Measurements from ENCODE around the gene OR5D13. TPM values are rescaled to one million over a fixed set of nuclear protein-coding genes. Genes with fewer than 3 reads are reported as not detected.

The OR5D13 gene
- total RNA-seq, 1 experiment from 2014 or later, result not detected

- TF ChIP-seq CTCF (IDR thresholded peaks at IDR 0.05; ENCODE audit: unreplicated experiment), result no peak
- H3K27ac Mint-ChIP-seq (ENCODE audit: low read depth, unreplicated experiment), result no peak within 1 kb of the TSS
- no peaks in the 10 kb centered on the region for H3K36me3 Mint-ChIP-seq (ENCODE audit: insufficient read depth, unreplicated experiment)
- ChIA-PET CTCF (no interaction called here), POLR2A (no interaction called here)
- intact Hi-C loops (cut with micrococcal nuclease), result no loop called here
- no peaks in the 10 kb centered on the region for H3K27me3 Mint-ChIP-seq (ENCODE audit: insufficient read depth, unreplicated experiment)
- peaks cover 33% of the 10 kb centered on the region for H3K9me3 Mint-ChIP-seq (ENCODE audit: unreplicated experiment)
- no TSS peak for BruUV-seq (replicated peaks)
- no peak for DNase-seq (ENCODE audit: unreplicated experiment)
- H3K4me1 Mint-ChIP-seq (ENCODE audit: insufficient read depth, unreplicated experiment), result no peaks in the 10 kb centered on the region
- H3K4me3 Mint-ChIP-seq (ENCODE audit: unreplicated experiment), result no peak within 1 kb of the TSS
Measured at GRCh38 chr11:55819330-55819729, 46.1 kb downstream of the OR5D13 start, which contains the start of gene OR5D18. Gene OR5D18 (plus strand): TSS chr11:55819630. CDS start chr11:55819630, 0 bp downstream.

Other genes with a start within 250 kb of the OR5D13 start
- not detected in 2 replicates for gene OR4C15, start 219.0 kb upstream of the OR5D13 start, total RNA-seq (2022)
- not detected in 2 replicates for gene OR4C16, start 201.3 kb upstream of the OR5D13 start, total RNA-seq (2022)
- not detected in 2 replicates for gene OR4C11, start 165.8 kb upstream of the OR5D13 start, total RNA-seq (2022)
- gene OR4P4, start 138.3 kb upstream of the OR5D13 start, total RNA-seq (2022), result not detected in 2 replicates
- not detected in 2 replicates for gene OR4S2, start 125.1 kb upstream of the OR5D13 start, total RNA-seq (2022)
- not detected in 2 replicates for gene OR4C6, start 111.2 kb upstream of the OR5D13 start, total RNA-seq (2022)
- not detected in 2 replicates for gene OR5D14, start 22.1 kb downstream of the OR5D13 start, total RNA-seq (2022)
- gene OR5L1, start 37.9 kb downstream of the OR5D13 start, total RNA-seq (2022), result not detected in 2 replicates
- gene OR5D18, start 46.2 kb downstream of the OR5D13 start, total RNA-seq (2022), result not detected in 2 replicates
- gene OR5L2, start 53.8 kb downstream of the OR5D13 start, total RNA-seq (2022), result not detected in 2 replicates
- not detected in 2 replicates for gene OR5D16, start 65.3 kb downstream of the OR5D13 start, total RNA-seq (2022)
- not detected in 2 replicates for gene TRIM51, start 109.9 kb downstream of the OR5D13 start, total RNA-seq (2022)
- gene OR5W2, start 141.1 kb downstream of the OR5D13 start, total RNA-seq (2022), result not detected in 2 replicates
- gene OR5I1, start 163.0 kb downstream of the OR5D13 start, total RNA-seq (2022), result not detected in 2 replicates
- not detected in 2 replicates for gene OR10AG1, start 196.5 kb downstream of the OR5D13 start, total RNA-seq (2022)
- not detected in 2 replicates for gene OR5F1, start 221.2 kb downstream of the OR5D13 start, total RNA-seq (2022)

All from MCF 10A (cell line).